H1 (cell line): Measurements from ENCODE around the gene ZNF451. TPM values are rescaled to one million over a fixed set of nuclear protein-coding genes. Genes with fewer than 3 reads are reported as not detected.
"Not testable (repeated sequence)": the region's sequence is repeated elsewhere in the genome, so short reads cannot be mapped to it uniquely, and the experiment has no call there.

Experiments used
- CTCF ChIA-PET: fragments of 300-600 bp; sonication (Branson Sonifier 250); formaldehyde crosslinking; loops from one replicate; lab custom pipeline; 2021; ENCODE audit not compliant: partially characterized antibody; lab: Charles Lee
- POLR2A ChIA-PET: fragments of 300-600 bp; sonication (Branson Sonifier 250); formaldehyde crosslinking; loops from one replicate; lab custom pipeline; 2021; ENCODE audit warnings: inconsistent platforms; ENCODE audit not compliant: partially characterized antibody; lab: Charles Lee
- DNase-seq, 2 experiments: peaks; one replicate each; pipeline versions ENCODE4 v3.0.0 to v3.0.0-alpha.2; 2010 to 2022; ENCODE audit warnings: low spot score in 2 of 2, low read depth in 1 of 2, mixed read lengths in 1 of 2
- FAIRE-seq: peaks from 2 replicates; lab custom pipeline; 2011; peaks lifted over from hg19 to GRCh38; lab: Jason Lieb, UNC
- H2AFZ ChIP-seq: 2 replicates; pipeline ENCODE4 v1.8.1; 2012; ENCODE audit warnings: low read length, inconsistent platforms
- H2AK5ac ChIP-seq: 2 replicates; pipeline ENCODE4 v1.6.1; 2013; ENCODE audit warnings: low read depth, low read length
- H2BK120ac ChIP-seq: replicated peaks from 2 replicates; pipeline ENCODE3; 2013; ENCODE audit warnings: low read depth, low read length, inconsistent platforms
- H2BK12ac ChIP-seq: 2 replicates; pipeline ENCODE4 v1.6.1; 2013; ENCODE audit warnings: low read depth, low read length
- H2BK15ac ChIP-seq: 2 replicates; pipeline ENCODE4 v1.6.1; 2013; ENCODE audit warnings: low read length
- H2BK20ac ChIP-seq: 2 replicates; pipeline ENCODE4 v1.6.1; 2013; ENCODE audit warnings: low read length
- H2BK5ac ChIP-seq: 2 replicates; pipeline ENCODE4 v1.6.1; 2013; ENCODE audit warnings: low read depth, low read length
- H3K14ac ChIP-seq: 2 replicates; pipeline ENCODE4 v1.6.1; 2013; ENCODE audit warnings: inconsistent platforms; ENCODE audit not compliant: insufficient read length
- H3K18ac ChIP-seq: 2 replicates; pipeline ENCODE4 v1.6.1; 2013; ENCODE audit warnings: low read length; ENCODE audit errors: extremely low read depth
- H3K23ac ChIP-seq: 2 replicates; pipeline ENCODE4 v1.6.1; 2013; ENCODE audit warnings: inconsistent platforms; ENCODE audit not compliant: insufficient read length
- H3K23me2 ChIP-seq: 2 replicates; pipeline ENCODE4 v1.6.1; 2013; ENCODE audit warnings: low read depth, low read length
- H3K27ac ChIP-seq: 2 replicates; pipeline ENCODE4 v1.6.1; 2011; ENCODE audit warnings: low read depth, low read length, inconsistent platforms
- H3K27me3 ChIP-seq, 4 experiments: replicated peaks in 1 of 4; 1 replicate in 1 of 4; 2 replicates in 3 of 4; pipeline versions ENCODE4 v1.6.1 to v1.8.1; 2011 to 2013; ENCODE audit warnings: low read length in 3 of 4, mild to moderate bottlenecking in 3 of 4, inconsistent platforms in 2 of 4, mixed read lengths in 2 of 4, moderate library complexity in 1 of 4; ENCODE audit not compliant: control insufficient read depth in 3 of 4, insufficient read depth in 3 of 4; ENCODE audit errors: extremely low read depth in 1 of 4
- H3K36me3 ChIP-seq, 4 experiments: 2 replicates each; pipeline versions ENCODE4 v1.6.1 to v1.8.1; 2011 to 2013; ENCODE audit warnings: mild to moderate bottlenecking in 4 of 4, low read length in 3 of 4, moderate library complexity in 2 of 4, control low read depth in 1 of 4, inconsistent platforms in 1 of 4; ENCODE audit not compliant: insufficient read depth in 4 of 4, control insufficient read depth in 2 of 4
- H3K4ac ChIP-seq: replicated peaks from 2 replicates; pipeline ENCODE3; 2013; ENCODE audit warnings: low read length, low read depth, mixed read lengths, inconsistent platforms; ENCODE audit not compliant: insufficient read length
- H3K4me1 ChIP-seq, 4 experiments: replicated peaks in 1 of 4; 1 replicate in 1 of 4; 2 replicates in 3 of 4; pipeline versions ENCODE4 v1.6.1 to v1.8.1; 2011 to 2013; ENCODE audit warnings: low read length in 3 of 4, inconsistent platforms in 2 of 4, mixed read lengths in 1 of 4; ENCODE audit not compliant: insufficient read depth in 4 of 4, control insufficient read depth in 3 of 4
- H3K4me2 ChIP-seq, 2 experiments: 2 replicates each; pipeline versions ENCODE4 v1.6.1 to v1.8.1; 2011 to 2013; ENCODE audit warnings: low read depth in 2 of 2, low read length in 2 of 2, control low read depth in 1 of 2, inconsistent platforms in 1 of 2, mild to moderate bottlenecking in 1 of 2; ENCODE audit not compliant: insufficient read depth in 1 of 2
- H3K4me3 ChIP-seq, 4 experiments: fragments of 200-600, 300-600 bp in 1 of 4; sonication (generic), shearing (Covaris generic), sonication (Bioruptor Twin) in 1 of 4; 2 replicates each; pipeline versions ENCODE4 v1.5.1 to v1.8.1; 2011 to 2016; ENCODE audit warnings: low read length in 4 of 4, low read depth in 3 of 4, control low read depth in 2 of 4, inconsistent platforms in 2 of 4, mild to moderate bottlenecking in 2 of 4, mixed read lengths in 1 of 4, moderate library complexity in 1 of 4; ENCODE audit not compliant: insufficient read depth in 2 of 4; ENCODE audit errors: extremely low read depth in 1 of 4
- H3K56ac ChIP-seq: replicated peaks from 2 replicates; pipeline ENCODE3; 2013; ENCODE audit warnings: low read depth, mild to moderate bottlenecking, mixed read lengths, low read length, inconsistent platforms; ENCODE audit not compliant: insufficient read length
- H3K79me1 ChIP-seq: 2 replicates; pipeline ENCODE4 v1.6.1; 2013; ENCODE audit warnings: low read depth, low read length, control low read depth
- H3K79me2 ChIP-seq, 2 experiments: 2 replicates each; pipeline versions ENCODE4 v1.6.1 to v1.8.1; 2012 to 2013; ENCODE audit warnings: low read length in 2 of 2, mild to moderate bottlenecking in 2 of 2, inconsistent platforms in 1 of 2; ENCODE audit not compliant: insufficient read depth in 2 of 2, control insufficient read depth in 1 of 2
- H3K9ac ChIP-seq, 4 experiments: replicated peaks in 1 of 4; 1 replicate in 1 of 4; 2 replicates in 3 of 4; pipeline versions ENCODE4 v1.6.1 to v1.8.1; 2011 to 2013; ENCODE audit warnings: low read depth in 3 of 4, low read length in 3 of 4, control low read depth in 2 of 4, mild to moderate bottlenecking in 2 of 4, moderate library complexity in 2 of 4, inconsistent platforms in 1 of 4; ENCODE audit errors: extremely low read depth in 1 of 4
- H3K9me3 ChIP-seq, 2 experiments: 2 replicates each; pipeline versions ENCODE4 v1.6.1 to v1.8.1; 2012 to 2013; ENCODE audit warnings: mild to moderate bottlenecking in 2 of 2, moderate library complexity in 2 of 2, control low read depth in 1 of 2, inconsistent platforms in 1 of 2, low read depth in 1 of 2, low read length in 1 of 2, mixed read lengths in 1 of 2; ENCODE audit not compliant: insufficient read depth in 2 of 2
- H4K20me1 ChIP-seq, 2 experiments: replicated peaks in 1 of 2; 2 replicates each; pipeline versions ENCODE3 to v1.8.1; 2011 to 2013; ENCODE audit warnings: inconsistent platforms in 2 of 2, low read length in 2 of 2, mild to moderate bottlenecking in 1 of 2; ENCODE audit not compliant: insufficient read depth in 2 of 2, control insufficient read depth in 1 of 2
- H4K5ac ChIP-seq: 2 replicates; pipeline ENCODE4 v1.6.1; 2013; ENCODE audit warnings: low read length, low read depth, mixed read lengths, inconsistent platforms; ENCODE audit not compliant: insufficient read length
- H4K8ac ChIP-seq: 2 replicates; pipeline ENCODE4 v1.8.0; 2013; ENCODE audit warnings: mild to moderate bottlenecking, moderate library complexity, low read length, inconsistent platforms; ENCODE audit not compliant: insufficient read depth; ENCODE audit errors: extremely low read depth
- H4K91ac ChIP-seq: replicated peaks from 2 replicates; pipeline ENCODE3; 2013; ENCODE audit warnings: low read length, mixed read lengths, inconsistent platforms; ENCODE audit not compliant: insufficient read length
- BACH1 ChIP-seq: IDR thresholded peaks from 2 replicates; pipeline ENCODE4 v1.6.1; 2012; ENCODE audit warnings: low read length, improper control_type of control experiment
- HDAC2 ChIP-seq, 2 experiments: fragments of 300-600 bp in 1 of 2; sonication (generic) in 1 of 2; IDR thresholded peaks; 2 replicates each; pipeline ENCODE4 v1.6.1; 2011 to 2012; ENCODE audit warnings: low read depth in 2 of 2, low read length in 2 of 2, mild to moderate bottlenecking in 2 of 2, moderate library complexity in 2 of 2, borderline replicate concordance in 1 of 2, inconsistent platforms in 1 of 2
- POLR2A ChIP-seq, 2 experiments: IDR thresholded peaks; 1 replicate in 1 of 2; 2 replicates in 1 of 2; pipeline ENCODE4 v1.6.1; 2011; ENCODE audit warnings: low read depth in 2 of 2, low read length in 2 of 2, mild to moderate bottlenecking in 2 of 2; ENCODE audit errors: control extremely low read depth in 1 of 2
- TAF1 ChIP-seq: IDR thresholded peaks from 2 replicates; pipeline ENCODE4 v1.6.1; 2011; ENCODE audit warnings: mild to moderate bottlenecking, low read depth, low read length
- WGBS, 2 experiments: shearing (Covaris generic) in 1 of 2; methylation state at CpG; one replicate each; pipeline versions ENCODE4 v1.1.6 to v1.1.7; 2013 to 2015; ENCODE audit warnings: low lambda C conversion rate in 2 of 2, mixed read lengths in 2 of 2, inconsistent platforms in 1 of 2, low coverage in 1 of 2, missing lambda C conversion rate in 1 of 2; ENCODE audit not compliant: insufficient replicate concordance in 2 of 2, insufficient coverage in 1 of 2, insufficient read length in 1 of 2; ENCODE audit errors: extremely low coverage in 1 of 2, missing lambda C conversion rate in 1 of 2; 5-methylcytosine and 5-hydroxymethylcytosine counted together
- polyA plus RNA-seq, 7 experiments: library from polyadenylated mRNA; depleted of rRNA in 3 of 7; stranded (reverse) in 5 of 7; unstranded in 2 of 7; fragments of >200 nt in 5 of 7; fragments of 200-250 nt in 2 of 7; gene quantifications; 1 replicate in 5 of 7; 2 replicates in 1 of 7; 4 replicates in 1 of 7; pipeline versions ENCODE4 v1.2.1 to v1.2.3, GENCODE V29; 2011 to 2013; ENCODE audit warnings: missing spikeins in 2 of 7, mixed read lengths in 2 of 7
- total RNA-seq: library from RNA; stranded (reverse); fragmentation: NEBNext Ultra II Directional; extraction: Animal tissue kit (Norgen Biotek cat#: 25700); gene quantifications from 2 replicates; pipeline ENCODE4 v1.2.1, GENCODE V29; 2021
- TF ChIP-seq, protein P1 (sequence below): IDR thresholded peaks from 2 replicates; pipeline ENCODE4 v1.6.1; 2012; ENCODE audit warnings: inconsistent platforms

ZNF451 gene
- total and polyA plus RNA-seq, 2 of the 8 experiments (the other 6 are each of a cell fraction or from before 2014, with no cell fraction given), result 10.7 to 56.8 TPM

DNA sequence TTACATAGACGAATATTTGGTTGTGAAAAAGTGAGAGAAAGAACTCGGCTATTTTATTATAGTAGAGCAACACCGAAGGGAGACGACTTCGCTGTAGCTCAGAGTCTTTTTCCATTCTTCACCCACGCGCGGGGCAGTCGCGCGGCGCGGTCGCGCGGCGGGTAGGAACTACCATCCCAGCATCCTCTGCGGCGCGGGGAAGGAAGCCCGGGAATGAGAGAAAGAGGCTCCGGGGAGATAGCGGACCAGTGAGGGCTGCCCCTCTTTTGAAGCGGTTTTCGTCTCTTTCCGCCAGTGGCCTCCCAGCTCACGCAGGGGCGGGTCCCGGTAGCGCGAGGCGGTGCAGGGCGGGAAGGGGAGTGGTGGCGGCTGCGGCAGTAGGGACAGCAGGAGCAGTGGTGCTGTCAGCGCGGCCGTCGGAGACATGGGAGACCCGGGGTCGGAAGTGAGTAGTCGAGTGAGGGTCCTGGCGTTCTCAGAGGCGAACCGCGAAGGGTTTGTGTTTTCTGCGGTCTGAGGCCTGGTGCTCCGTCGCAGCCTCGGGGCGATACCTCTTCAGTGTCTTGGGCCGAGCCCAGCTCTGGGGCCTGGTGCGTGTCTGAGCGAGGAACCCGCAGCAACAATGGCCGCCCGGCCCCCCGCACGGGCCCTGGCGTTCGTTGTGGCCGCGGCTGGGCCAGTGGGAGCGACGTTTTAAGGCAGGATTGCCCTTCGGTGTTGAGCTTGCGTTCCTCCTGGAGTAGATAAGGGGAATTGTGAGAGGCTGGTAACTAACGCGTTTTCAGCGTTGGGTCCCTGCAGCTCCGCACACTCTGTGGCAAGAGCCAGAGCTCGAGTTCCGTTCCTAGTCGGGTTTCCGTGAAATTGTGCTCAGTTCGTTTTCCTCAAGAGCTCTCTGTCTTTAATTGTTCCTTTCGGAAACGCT, 43.4 kb upstream of the ZNF451 start, which contains the start of gene KIAA1586 (continued):
- TF ChIP-seq BACH1 (peak; percentile 77), TAF1 (peak; percentile 86), POLR2A (IDR thresholded peaks at IDR 0.05; ENCODE audit: control extremely low read depth in 1 of 2, low read depth in 2 of 2, low read length in 2 of 2) (peak in 1 of 2 experiments; percentile 69; a peak in 2 of 3 replicates), HDAC2 (IDR thresholded peaks at IDR 0.05; ENCODE audit: borderline replicate concordance in 1 of 2, low read depth in 2 of 2, low read length in 2 of 2) (peak; percentile 82 to 96; a peak in 2 of 4 replicates)
- TF ChIP-seq, protein P1, sequence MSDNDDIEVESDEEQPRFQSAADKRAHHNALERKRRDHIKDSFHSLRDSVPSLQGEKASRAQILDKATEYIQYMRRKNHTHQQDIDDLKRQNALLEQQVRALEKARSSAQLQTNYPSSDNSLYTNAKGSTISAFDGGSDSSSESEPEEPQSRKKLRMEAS, result peak; percentile 56
- TF ChIP-seq, all 59 proteins: peak for 14; not testable (repeated sequence) for 45

DNA sequence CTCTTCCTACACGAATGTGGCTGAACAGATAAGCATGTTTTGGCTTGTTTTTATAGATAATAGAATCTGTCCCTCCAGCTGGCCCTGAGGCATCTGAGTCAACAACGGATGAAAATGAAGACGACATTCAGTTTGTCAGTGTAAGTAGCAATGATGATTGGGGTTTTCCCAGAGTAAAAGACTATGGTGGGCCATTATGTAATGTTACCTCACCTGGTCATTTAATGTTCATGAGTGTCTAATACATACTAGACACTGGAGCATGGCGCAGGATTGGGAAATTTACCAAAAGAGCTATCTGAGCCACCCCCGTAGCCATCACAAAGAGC, 42.8 kb upstream of the ZNF451 start:
- H4K5ac ChIP-seq, H3K9me3 ChIP-seq, H3K4me3 ChIP-seq, H3K18ac ChIP-seq, DNase-seq, H3K4me2 ChIP-seq, H2BK120ac ChIP-seq, H3K27ac ChIP-seq, H3K79me1 ChIP-seq, FAIRE-seq, H4K8ac ChIP-seq, H2BK20ac ChIP-seq, H2AK5ac ChIP-seq, H2BK15ac ChIP-seq, H3K9ac ChIP-seq, H2BK5ac ChIP-seq, H3K56ac ChIP-seq, H4K91ac ChIP-seq, H3K27me3 ChIP-seq, H3K4ac ChIP-seq, H4K20me1 ChIP-seq, H3K4me1 ChIP-seq, H2BK12ac ChIP-seq, H3K23me2 ChIP-seq, H2AFZ ChIP-seq, CTCF ChIA-PET, POLR2A ChIA-PET, H3K23ac ChIP-seq, H3K14ac ChIP-seq: not testable (repeated sequence)
- Histone ChIP-seq H3K79me2 (peaks cover 0 to 30% of the 10 kb centered on the region in 2 experiments; a peak in 3 of 4 replicates), H3K36me3 (peaks cover 0 to 35% (median 13%) of the 10 kb centered on the region in 4 experiments; a peak in 6 of 8 replicates)
- whole genome bisulfite sequencing, 2 experiments, result no CpG with 5 or more reads among the region's 5 CpGs
